RWPE2 (cell line): ENCODE data around the gene FSTL1.

Source experiments
- ATAC-seq: fragments of 200-7000 bp; cut with Tn5 transposase; 3 replicates; pipeline ENCODE4 v1.9.1; 2021; ENCODE audit warnings: low read depth
- DNase-seq: peaks from one replicate; pipeline ENCODE4 v3.0.0-alpha.2; 2020; ENCODE audit warnings: low spot score
- H3K27ac ChIP-seq: fragments of 450-650 bp; 2 replicates; pipeline ENCODE4 v1.5.1; 2017; ENCODE audit warnings: mild to moderate bottlenecking; ENCODE audit not compliant: poor library complexity, severe bottlenecking
- H3K27me3 ChIP-seq: fragments of 250-450 bp; sonication (Bioruptor Pico); 2 replicates; pipeline ENCODE4 v1.5.1; 2021; ENCODE audit warnings: mild to moderate bottlenecking, moderate library complexity; ENCODE audit not compliant: insufficient read depth, poor library complexity, severe bottlenecking
- H3K36me3 ChIP-seq: fragments of 250-450 bp; sonication (Bioruptor Pico); 2 replicates; pipeline ENCODE4 v1.5.1; 2020; ENCODE audit warnings: low read depth, mild to moderate bottlenecking, moderate library complexity
- H3K4me1 ChIP-seq: fragments of 250-450 bp; sonication (Bioruptor Pico); 2 replicates; pipeline ENCODE4 v1.5.1; 2021; ENCODE audit warnings: mild to moderate bottlenecking, moderate library complexity; ENCODE audit not compliant: insufficient read depth, poor library complexity, severe bottlenecking
- H3K4me3 ChIP-seq: fragments of 250-450 bp; sonication (Bioruptor Pico); 2 replicates; pipeline ENCODE4 v1.5.1; 2021; ENCODE audit warnings: mild to moderate bottlenecking, moderate library complexity; ENCODE audit not compliant: severe bottlenecking
- H3K9me3 ChIP-seq: fragments of 250-450 bp; sonication (Bioruptor Pico); 2 replicates; pipeline ENCODE4 v1.5.1; 2021; ENCODE audit warnings: mild to moderate bottlenecking, moderate library complexity; ENCODE audit not compliant: severe bottlenecking
- TF ChIP-seq, protein P1 (sequence below): fragments of 450-650 bp; IDR thresholded peaks from one replicate; pipeline ENCODE4 v1.5.1; 2017; ENCODE audit warnings: mild to moderate bottlenecking, moderate library complexity; ENCODE audit not compliant: poor library complexity, severe bottlenecking

FSTL1 gene

DNA sequence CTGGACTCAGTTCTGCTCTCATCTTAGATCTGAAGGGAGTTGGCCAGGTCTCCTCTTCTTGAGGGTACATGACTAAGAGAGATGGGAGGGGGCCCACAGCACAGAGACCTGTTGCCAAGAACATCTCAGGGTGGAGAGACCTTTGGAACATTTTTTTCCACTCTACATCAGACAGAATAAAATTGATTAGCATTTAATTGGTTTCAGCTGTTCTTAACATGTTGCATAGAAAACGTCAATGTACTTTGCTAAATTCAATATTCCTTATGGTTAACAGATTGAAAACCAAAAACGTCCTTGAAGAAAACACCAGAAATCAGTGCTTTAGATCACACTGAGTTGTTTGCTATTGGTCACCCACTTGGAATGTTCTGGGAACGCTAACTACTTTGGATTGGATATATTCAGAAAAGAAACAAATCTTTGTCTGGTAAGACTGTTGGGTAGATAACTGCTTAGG lies 36.4 kb upstream of the FSTL1 start:
- no peaks in the 10 kb centered on the region for H3K9me3 ChIP-seq
- H3K4me1 ChIP-seq: no peaks in the 10 kb centered on the region
- no peak overlapping the region for H3K27ac ChIP-seq
- TF ChIP-seq, protein P1, sequence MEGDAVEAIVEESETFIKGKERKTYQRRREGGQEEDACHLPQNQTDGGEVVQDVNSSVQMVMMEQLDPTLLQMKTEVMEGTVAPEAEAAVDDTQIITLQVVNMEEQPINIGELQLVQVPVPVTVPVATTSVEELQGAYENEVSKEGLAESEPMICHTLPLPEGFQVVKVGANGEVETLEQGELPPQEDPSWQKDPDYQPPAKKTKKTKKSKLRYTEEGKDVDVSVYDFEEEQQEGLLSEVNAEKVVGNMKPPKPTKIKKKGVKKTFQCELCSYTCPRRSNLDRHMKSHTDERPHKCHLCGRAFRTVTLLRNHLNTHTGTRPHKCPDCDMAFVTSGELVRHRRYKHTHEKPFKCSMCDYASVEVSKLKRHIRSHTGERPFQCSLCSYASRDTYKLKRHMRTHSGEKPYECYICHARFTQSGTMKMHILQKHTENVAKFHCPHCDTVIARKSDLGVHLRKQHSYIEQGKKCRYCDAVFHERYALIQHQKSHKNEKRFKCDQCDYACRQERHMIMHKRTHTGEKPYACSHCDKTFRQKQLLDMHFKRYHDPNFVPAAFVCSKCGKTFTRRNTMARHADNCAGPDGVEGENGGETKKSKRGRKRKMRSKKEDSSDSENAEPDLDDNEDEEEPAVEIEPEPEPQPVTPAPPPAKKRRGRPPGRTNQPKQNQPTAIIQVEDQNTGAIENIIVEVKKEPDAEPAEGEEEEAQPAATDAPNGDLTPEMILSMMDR: no peak
- no peaks in the 10 kb centered on the region for H3K36me3 ChIP-seq
- ATAC-seq: no peak
- no peak for DNase-seq
- H3K4me3 ChIP-seq: no peak overlapping the region
- H3K27me3 ChIP-seq: no peaks in the 10 kb centered on the region

DNA sequence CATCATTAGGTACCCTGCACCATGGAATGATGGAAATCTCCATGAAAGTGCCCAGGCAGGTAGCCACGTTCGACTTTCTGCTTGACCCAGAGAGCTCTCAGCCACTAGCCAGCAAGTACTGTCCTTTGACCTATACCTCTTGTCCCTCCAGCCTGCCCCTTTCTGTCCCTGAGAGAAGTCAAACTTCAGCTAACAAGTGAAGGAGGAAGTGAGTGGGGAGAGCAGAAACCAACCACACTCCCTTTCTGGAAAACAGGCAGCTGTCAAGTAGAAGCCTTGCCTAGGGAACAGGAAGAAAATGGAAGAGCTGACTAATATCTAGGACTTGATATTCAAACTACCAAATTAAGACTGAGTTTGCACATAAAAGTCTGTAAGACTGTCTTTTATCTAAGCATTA lies 30.3 kb upstream of the FSTL1 start:
- Histone ChIP-seq H3K9me3 (no peaks in the 10 kb centered on the region), H3K27ac (no peak overlapping the region), H3K4me1 (no peaks in the 10 kb centered on the region), H3K4me3 (no peak overlapping the region), H3K27me3 (no peaks in the 10 kb centered on the region), H3K36me3 (no peaks in the 10 kb centered on the region)
- ATAC-seq: no peak
- DNase-seq: no peak
- TF ChIP-seq, protein P1: no peak

DNA sequence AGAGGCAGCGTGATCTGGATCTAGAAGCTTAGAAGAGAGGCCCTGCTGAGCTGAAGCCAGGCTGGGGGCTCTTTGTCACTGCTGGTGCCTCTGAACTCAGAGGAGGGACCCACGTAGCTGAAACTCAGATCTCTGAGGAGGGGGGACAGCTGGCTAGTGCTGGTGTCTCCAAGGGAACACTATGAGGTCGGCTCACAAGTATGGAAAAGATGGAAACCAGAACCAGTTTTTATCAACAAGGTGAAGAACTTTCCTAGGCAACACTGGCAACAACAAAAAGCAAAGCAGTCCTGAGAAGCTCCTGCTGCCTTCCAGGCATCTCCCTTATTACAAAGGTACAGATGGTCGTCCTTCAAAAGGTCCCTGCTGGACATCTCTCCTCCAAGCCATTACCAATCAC lies 27.0 kb upstream of the FSTL1 start:
- DNase-seq: no peak
- no peaks in the 10 kb centered on the region for H3K9me3 ChIP-seq
- ATAC-seq: no peak

DNA sequence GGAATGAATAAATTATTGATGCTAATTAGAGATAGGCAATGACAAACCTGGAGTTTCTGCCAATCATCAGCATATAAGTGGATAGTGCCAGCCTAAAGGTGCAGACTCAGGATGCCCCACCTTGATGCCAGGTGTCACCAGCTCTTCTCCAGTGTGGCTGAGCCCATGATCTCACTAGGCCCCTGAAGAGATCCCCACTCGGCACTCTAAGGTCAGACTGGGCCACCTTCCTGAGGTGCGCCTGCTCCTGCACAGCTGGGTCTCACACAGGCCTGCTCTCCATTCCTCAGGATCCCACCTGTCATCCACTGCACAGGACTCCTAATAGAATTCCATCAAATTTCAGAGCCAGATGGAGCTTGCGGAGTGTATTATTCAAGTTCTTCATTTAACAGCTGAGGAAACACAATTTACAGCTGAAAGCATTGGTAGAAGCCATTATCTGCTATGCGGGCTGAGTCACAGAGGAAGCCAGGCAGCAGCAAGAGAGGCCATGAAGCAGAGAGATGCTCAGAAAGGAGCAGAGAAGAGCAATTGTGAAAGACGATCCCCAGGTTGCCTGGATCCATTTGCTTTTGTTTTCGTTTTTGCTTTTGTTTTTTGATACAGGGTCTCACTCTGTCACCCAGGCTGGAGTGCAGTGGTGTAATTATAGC lies 25.1 kb upstream of the FSTL1 start:
- H3K4me3 ChIP-seq: no peak overlapping the region
- TF ChIP-seq, protein P1: no peak
- H3K9me3 ChIP-seq: no peaks in the 10 kb centered on the region
- no peaks in the 10 kb centered on the region for H3K27me3 ChIP-seq
- H3K27ac ChIP-seq: no peak overlapping the region
- peaks cover 9% of the 10 kb centered on the region for H3K4me1 ChIP-seq
- DNase-seq (no peak), ATAC-seq (no peak)
- no peaks in the 10 kb centered on the region for H3K36me3 ChIP-seq

More for the DNA sequence above, 27.0 kb upstream of the FSTL1 start:
- Histone ChIP-seq H3K27me3 (no peaks in the 10 kb centered on the region), H3K4me3 (no peak overlapping the region), H3K36me3 (no peaks in the 10 kb centered on the region), H3K4me1 (no peaks in the 10 kb centered on the region), H3K27ac (no peak overlapping the region)
- TF ChIP-seq, protein P1: no peak

DNA sequence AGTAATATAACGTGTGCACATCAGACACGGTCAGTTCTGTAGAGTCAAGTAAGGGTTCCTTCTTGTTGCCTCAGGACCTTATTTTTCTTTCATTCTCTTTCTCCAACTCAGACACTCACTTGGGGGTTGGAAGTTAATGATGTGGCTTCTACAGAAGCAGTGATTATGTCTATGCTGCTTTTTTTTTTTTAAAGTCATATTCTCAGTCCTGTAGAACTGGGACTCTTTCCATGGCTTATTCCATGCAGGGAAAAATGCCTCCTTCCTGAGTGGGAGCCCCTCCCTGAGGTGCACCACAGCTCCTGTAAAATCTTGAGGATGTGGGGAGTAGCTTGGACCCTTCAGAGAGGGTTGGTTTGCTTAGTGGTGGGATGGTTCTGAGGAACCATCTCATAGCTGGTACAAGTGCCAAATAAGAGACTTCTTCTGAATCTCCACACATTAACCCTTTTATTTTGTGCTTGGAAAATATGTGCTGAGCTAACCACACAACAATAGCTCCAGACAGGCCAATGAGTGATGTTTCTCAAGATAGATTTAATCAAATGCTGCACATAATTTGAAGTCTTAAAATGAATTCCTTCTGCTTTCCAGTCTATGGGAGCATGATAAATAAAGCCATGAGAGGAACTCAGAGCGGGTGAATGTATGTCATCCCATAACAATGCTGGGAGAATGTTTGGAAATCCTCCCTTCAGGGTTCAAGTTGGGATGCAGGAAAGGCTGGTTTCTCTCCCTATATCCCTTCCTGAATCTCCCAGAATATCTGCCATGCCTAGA lies 23.3 kb upstream of the FSTL1 start:
- H3K9me3 ChIP-seq: no peaks in the 10 kb centered on the region
- H3K36me3 ChIP-seq: no peaks in the 10 kb centered on the region
- no peaks in the 10 kb centered on the region for H3K27me3 ChIP-seq
- H3K27ac ChIP-seq: no peak overlapping the region
- H3K4me3 ChIP-seq: no peak overlapping the region
- ATAC-seq (no peak), DNase-seq (no peak)
- TF ChIP-seq, protein P1: no peak
- peaks cover 27% of the 10 kb centered on the region for H3K4me1 ChIP-seq
